C4-2B (cell line): ENCODE data around the gene HDDC2.

Source experiments
- ZFX ChIP-seq: fragments of 450-650 bp; IDR thresholded peaks from 2 replicates; pipeline ENCODE4 v1.6.1; 2017
- TF ChIP-seq, protein P1 (sequence below): fragments of 450-650 bp; conservative IDR thresholded peaks from 2 replicates; pipeline ENCODE4 v1.5.1; 2017; ENCODE audit warnings: mild to moderate bottlenecking

GRCh38 chr6:125250511-125250910 is 51.3 kb downstream of the HDDC2 start:
- TF ChIP-seq, protein P1, sequence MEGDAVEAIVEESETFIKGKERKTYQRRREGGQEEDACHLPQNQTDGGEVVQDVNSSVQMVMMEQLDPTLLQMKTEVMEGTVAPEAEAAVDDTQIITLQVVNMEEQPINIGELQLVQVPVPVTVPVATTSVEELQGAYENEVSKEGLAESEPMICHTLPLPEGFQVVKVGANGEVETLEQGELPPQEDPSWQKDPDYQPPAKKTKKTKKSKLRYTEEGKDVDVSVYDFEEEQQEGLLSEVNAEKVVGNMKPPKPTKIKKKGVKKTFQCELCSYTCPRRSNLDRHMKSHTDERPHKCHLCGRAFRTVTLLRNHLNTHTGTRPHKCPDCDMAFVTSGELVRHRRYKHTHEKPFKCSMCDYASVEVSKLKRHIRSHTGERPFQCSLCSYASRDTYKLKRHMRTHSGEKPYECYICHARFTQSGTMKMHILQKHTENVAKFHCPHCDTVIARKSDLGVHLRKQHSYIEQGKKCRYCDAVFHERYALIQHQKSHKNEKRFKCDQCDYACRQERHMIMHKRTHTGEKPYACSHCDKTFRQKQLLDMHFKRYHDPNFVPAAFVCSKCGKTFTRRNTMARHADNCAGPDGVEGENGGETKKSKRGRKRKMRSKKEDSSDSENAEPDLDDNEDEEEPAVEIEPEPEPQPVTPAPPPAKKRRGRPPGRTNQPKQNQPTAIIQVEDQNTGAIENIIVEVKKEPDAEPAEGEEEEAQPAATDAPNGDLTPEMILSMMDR = no peak
- TF ChIP-seq ZFX = no peak
